Activated naive CD4-positive, alpha-beta T cell (primary cell): ENCODE results near the gene ANO7.

Experiments used
- DNase-seq, 4 experiments: peaks; one replicate each; lab custom pipeline; 2025; lab: John Stamatoyannopoulos, UW

ANO7 gene

GRCh38 chr2:241273210-241274020 is 84.9 kb downstream of the ANO7 start:
- no peak for DNase-seq

- DNase-seq, result no peak
Measured at GRCh38 chr2:241274127-241274526, 85.7 kb downstream of the ANO7 start.
